Mammary epithelial cell (primary cell): ENCODE data around the gene PIEZO2.

Experiments
- EZH2 ChIP-seq: IDR thresholded peaks from 2 replicates; pipeline ENCODE4 v1.6.1; 2012; ENCODE audit warnings: low read length, inconsistent platforms, borderline replicate concordance
- TF ChIP-seq, protein P1 (sequence below), 2 donors: IDR thresholded peaks in 1 of 2; conservative IDR thresholded peaks in 1 of 2; 2 replicates each; pipeline ENCODE4 v1.5.1; 2011 to 2012; ENCODE audit warnings: inconsistent platforms in 2 of 2, low read length in 2 of 2, mild to moderate bottlenecking in 2 of 2, control low read depth in 1 of 2, low read depth in 1 of 2; ENCODE audit not compliant: insufficient read depth in 1 of 2; ENCODE audit errors: extremely low read depth in 1 of 2

DNA sequence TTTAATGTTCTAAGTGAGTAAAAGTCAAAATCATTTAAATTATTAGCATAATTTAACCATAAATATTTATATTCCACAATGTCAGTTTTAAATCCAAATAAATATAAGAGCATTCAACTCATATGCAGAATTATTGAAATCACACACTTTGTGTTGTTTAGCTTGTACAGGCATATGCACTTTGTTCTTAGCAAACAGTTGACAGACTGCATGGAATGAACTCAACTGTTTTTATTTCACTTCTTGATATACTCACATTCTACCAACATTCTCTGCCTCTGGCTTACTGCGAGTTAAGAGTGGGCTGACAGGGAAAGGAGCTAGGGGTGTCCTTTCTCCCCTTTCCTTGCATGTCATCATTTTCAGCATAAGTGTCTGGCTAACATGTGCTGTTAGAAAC, 7.6 kb upstream of the PIEZO2 start:
- TF ChIP-seq, protein P1, sequence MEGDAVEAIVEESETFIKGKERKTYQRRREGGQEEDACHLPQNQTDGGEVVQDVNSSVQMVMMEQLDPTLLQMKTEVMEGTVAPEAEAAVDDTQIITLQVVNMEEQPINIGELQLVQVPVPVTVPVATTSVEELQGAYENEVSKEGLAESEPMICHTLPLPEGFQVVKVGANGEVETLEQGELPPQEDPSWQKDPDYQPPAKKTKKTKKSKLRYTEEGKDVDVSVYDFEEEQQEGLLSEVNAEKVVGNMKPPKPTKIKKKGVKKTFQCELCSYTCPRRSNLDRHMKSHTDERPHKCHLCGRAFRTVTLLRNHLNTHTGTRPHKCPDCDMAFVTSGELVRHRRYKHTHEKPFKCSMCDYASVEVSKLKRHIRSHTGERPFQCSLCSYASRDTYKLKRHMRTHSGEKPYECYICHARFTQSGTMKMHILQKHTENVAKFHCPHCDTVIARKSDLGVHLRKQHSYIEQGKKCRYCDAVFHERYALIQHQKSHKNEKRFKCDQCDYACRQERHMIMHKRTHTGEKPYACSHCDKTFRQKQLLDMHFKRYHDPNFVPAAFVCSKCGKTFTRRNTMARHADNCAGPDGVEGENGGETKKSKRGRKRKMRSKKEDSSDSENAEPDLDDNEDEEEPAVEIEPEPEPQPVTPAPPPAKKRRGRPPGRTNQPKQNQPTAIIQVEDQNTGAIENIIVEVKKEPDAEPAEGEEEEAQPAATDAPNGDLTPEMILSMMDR (conservative IDR thresholded peaks at IDR 0.05 in 1 of 2, IDR thresholded peaks at IDR 0.05 in 1 of 2; ENCODE audit: extremely low read depth in 1 of 2, insufficient read depth in 1 of 2, low read depth in 1 of 2, low read length in 2 of 2) = no peak
- TF ChIP-seq EZH2 = no peak
